Left lobe of liver (tissue), 2 donors: ENCODE results near the gene PIK3CD. TPM values are rescaled to one million over a fixed set of nuclear protein-coding genes. Genes with fewer than 3 reads are reported as not detected.

ENCODE experiments used
- ATAC-seq: fragments of 200-7000 bp; cut with Tn5 transposase; one replicate; pipeline ENCODE4 v1.9.1; 2020; ENCODE audit warnings: mild to moderate bottlenecking, moderate library complexity
- DNase-seq: peaks from one replicate; pipeline ENCODE4 v3.0.0-alpha.2; 2020; ENCODE audit warnings: low spot score
- total RNA-seq: library from RNA; stranded (reverse); gene quantifications from one replicate; pipeline ENCODE4 v1.2.1, GENCODE V29; 2021
- donor health status: DM: no; HTN: no; CAD: no; lungs with moderate emphysema.
- donor health status: DM: no; HTN: yes; CAD: no.

Gene PIK3CD
- total RNA-seq, 1 donor from 2014 or later: 2.6 TPM

DNA sequence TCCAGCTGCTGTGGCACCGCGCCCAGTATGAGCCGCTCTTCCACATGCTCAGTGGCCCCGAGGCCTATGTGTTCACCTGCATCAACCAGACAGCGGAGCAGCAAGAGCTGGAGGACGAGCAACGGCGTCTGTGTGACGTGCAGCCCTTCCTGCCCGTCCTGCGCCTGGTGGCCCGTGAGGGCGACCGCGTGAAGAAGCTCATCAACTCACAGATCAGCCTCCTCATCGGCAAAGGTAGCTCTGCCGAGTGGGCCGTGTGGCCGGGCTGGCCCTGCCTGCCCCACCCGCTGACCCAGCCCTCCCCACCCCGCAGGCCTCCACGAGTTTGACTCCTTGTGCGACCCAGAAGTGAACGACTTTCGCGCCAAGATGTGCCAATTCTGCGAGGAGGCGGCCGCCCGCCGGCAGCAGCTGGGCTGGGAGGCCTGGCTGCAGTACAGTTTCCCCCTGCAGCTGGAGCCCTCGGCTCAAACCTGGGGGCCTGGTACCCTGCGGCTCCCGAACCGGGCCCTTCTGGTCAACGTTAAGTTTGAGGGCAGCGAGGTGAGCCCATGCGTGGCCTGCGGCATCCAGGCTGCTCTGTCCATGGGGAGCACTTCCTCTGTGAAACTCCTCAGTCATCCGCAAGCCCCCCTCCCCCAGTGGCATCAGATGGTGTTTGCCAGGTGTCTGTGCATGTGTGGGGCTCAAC is 64.2 kb downstream of the PIK3CD start:
- DNase-seq (no peak), ATAC-seq (no peak)

DNA sequence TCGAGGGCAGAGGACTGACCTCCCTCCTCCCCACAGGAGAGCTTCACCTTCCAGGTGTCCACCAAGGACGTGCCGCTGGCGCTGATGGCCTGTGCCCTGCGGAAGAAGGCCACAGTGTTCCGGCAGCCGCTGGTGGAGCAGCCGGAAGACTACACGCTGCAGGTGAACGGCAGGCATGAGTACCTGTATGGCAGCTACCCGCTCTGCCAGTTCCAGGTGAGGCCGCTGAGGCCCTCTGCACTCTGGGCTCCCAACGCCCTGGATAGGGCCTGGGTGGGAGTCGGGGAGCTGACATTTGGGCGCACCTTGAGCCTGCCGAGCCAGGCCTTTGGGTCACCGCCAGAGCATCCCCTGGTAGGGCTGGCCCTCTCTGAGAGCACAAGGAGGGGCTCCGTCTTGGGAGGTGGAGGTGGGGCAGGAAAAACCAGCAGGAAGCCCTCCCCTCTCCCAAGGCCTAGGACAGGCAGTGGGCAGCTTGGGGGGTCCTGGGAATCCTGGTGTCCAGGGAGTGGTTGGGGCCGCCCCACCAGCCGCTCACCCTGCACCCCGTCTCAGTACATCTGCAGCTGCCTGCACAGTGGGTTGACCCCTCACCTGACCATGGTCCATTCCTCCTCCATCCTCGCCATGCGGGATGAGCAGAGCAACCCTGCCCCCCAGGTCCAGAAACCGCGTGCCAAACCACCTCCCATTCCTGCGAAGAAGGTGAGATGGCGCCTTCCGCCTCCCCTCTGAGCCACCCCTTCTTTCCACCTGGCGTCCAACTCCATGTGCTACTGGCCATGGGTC is 65.1 kb downstream of the PIK3CD start:
- ATAC-seq (no peak), DNase-seq (no peak)

- DNase-seq: no peak
- peak; percentile 47 for ATAC-seq
These were observed 65.9 kb downstream of the PIK3CD start for GRCh38 chr1:9717193-9718005.

- ATAC-seq (no peak), DNase-seq (no peak)
These were observed 66.6 kb downstream of the PIK3CD start for GRCh38 chr1:9718006-9718680.

- DNase-seq: no peak
- no peak for ATAC-seq
These were observed 68.6 kb downstream of the PIK3CD start for GRCh38 chr1:9719978-9720722.

DNA sequence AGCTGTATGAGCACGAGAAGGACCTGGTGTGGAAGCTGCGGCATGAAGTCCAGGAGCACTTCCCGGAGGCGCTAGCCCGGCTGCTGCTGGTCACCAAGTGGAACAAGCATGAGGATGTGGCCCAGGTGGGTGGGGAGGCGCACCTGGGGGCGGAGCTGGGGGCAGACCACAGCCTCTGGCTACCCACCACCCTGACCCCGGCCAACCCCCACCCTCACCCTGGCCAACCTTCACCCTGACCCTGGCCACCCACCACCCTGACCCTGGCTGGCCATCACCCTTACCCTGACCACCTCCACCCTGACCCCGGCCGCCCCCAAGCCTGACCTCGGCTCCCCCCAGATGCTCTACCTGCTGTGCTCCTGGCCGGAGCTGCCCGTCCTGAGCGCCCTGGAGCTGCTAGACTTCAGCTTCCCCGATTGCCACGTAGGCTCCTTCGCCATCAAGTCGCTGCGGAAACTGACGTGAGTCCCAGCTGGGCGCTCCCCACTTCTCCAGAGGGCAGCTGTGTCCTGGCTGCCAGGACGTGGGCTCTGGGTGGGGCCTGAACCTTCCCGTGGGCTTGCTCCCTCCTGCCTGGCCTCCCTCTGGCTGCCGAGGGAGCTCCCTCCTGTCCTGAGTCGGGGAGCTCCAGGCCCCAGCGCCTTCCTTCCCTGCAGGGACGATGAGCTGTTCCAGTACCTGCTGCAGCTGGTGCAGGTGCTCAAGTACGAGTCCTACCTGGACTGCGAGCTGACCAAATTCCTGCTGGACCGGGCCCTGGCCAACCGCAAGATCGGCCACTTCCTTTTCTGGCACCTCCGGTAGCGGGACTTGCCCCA is 69.5 kb downstream of the PIK3CD start:
- DNase-seq (no peak), ATAC-seq (no peak)

- DNase-seq (no peak), ATAC-seq (peak; percentile 16)
These were observed 70.3 kb downstream of the PIK3CD start for GRCh38 chr1:9721606-9722377.

DNA sequence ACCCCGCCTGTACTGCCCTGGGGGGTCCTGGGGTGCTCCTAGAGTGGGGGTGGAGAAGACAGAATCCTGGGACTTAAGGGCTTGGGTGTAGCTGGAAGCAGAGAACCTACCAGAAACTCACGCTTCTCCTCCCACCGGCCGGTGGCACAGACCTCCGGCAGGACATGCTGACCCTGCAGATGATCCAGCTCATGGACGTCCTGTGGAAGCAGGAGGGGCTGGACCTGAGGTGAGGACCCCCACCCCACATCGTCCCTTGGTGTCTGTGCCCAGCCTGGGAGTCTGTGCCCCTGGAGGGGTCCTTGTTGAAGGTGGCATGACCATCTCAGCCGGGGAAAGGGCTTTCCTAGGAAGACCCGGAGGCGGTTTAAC is 70.8 kb downstream of the PIK3CD start:
- ATAC-seq: no peak
- no peak for DNase-seq

DNA sequence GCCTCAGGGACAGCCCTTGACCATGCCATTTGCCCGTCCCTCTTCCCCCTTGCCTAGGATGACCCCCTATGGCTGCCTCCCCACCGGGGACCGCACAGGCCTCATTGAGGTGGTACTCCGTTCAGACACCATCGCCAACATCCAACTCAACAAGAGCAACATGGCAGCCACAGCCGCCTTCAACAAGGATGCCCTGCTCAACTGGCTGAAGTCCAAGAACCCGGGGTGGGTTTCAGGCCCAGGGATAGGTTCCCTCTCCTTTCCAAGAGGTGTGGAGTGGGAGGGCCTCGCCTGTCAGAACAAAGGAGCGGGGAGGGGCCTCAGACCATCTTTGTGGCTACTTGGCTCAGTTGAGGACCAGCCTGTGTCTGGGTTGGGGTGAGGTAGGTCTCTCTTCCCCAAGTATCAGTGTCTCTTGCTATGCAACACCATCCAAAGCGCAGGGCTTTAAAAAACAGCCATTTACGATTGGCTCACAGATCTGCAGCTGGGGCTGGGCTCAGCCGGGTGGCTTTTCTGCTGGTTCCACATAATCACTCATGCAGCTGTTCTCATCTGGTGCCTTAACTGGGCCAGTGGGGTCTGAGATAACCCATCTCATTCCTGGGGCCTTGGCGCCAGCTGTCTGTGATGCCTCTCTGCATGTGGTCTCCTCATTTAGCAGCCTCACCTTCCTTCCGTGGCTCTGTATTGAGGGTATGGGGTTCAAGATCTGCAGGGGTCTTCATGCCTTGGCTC is 71.7 kb downstream of the PIK3CD start:
- no peak for ATAC-seq

GRCh38 chr1:9723926-9724325 is 72.4 kb downstream of the PIK3CD start:
- ATAC-seq: no peak
- no peak for DNase-seq

More for the DNA sequence above, 71.7 kb downstream of the PIK3CD start:
- no peak for DNase-seq

DNA sequence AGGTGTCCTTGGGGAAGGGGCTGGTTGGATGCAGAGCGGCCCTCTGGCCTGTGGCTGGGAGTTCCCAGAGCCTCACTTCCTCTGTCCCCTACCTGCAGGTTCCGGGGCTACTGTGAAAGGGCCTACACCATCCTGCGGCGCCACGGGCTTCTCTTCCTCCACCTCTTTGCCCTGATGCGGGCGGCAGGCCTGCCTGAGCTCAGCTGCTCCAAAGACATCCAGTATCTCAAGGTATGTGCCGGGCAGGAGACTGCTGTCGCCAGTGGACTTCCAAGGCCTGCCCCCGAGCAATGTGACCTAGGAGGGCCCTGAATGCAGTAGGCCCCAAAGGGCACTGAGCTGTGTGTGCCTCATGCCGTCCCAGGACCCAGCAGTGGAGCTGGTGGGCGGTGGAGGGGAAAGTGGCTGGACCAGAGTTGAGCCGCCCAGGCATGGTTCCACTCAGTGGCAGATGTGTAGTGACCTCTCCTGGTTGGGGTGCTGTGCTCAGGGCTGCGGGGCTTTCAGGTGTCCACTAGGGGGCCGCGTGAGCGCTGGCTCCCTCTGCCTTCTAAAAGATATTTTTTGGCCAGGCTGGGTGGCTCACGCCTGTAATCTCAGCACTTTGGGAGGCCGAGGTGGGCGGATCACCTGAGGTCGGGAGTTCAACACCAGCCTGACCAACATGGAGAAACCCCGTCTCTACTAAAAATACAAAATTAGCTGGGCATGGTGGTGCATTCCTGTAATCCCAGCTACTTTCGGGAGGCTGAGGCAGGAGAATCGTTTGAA is 73.4 kb downstream of the PIK3CD start:
- peak; percentile 89 for ATAC-seq
- no peak for DNase-seq

DNA sequence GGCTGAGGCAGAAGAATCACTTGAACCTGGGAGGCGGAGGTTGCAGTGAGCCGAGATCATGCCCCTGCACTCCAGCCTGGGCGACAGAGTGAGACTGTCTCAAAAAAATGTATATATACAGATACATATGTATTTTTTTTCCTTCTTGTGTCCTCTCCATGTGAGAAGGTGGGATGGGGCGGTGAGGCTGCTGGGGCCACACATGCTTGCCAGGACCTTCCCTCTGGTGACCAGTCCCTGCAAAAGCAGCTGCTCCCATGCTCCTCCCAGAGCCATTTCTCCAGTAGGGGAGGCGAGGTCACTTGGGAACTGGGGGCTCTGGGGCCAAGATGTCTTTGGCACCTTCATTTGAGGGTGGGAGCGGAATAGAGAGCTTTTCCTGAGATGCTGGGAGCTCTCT is 74.9 kb downstream of the PIK3CD start:
- ATAC-seq (no peak), DNase-seq (no peak)

- ATAC-seq (no peak), DNase-seq (no peak)
These were observed 75.5 kb downstream of the PIK3CD start for GRCh38 chr1:9726905-9727595.

- DNase-seq: no peak
- no peak for ATAC-seq
These were observed 77.1 kb downstream of the PIK3CD start for GRCh38 chr1:9728451-9729295.

DNA sequence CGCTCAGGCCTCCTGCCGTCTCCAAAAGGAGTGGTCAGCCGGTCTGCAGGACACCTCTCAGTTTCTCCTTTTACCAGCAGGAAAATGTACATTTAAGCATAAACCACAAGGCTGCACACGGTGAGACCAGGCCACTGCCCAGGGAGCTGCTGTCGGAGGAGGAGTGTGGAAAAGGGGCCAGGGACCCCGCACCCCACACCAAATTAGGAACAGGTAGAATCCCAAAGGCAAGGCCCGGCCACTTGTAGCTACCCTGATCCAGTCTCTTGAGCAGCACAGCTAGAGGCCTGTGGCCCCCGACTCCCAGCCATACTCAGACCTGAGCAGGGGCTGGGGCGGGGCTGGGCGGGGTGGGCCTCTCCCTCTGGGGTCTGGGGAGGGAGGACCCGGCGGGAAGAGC is 78.0 kb downstream of the PIK3CD start:
- DNase-seq (no peak), ATAC-seq (no peak)
